IMR-90 (cell line): ENCODE results near the gene MBTPS2. TPM values are rescaled to one million over a fixed set of nuclear protein-coding genes. Genes with fewer than 3 reads are reported as not detected.

Experiments
- ATAC-seq: fragments of 200-7000 bp; cut with Tn5 transposase; 2 replicates; pipeline ENCODE4 v1.9.1; 2020; ENCODE audit warnings: low read depth, mild to moderate bottlenecking, moderate library complexity
- BruUV-seq: library from RNA; stranded (reverse); fragments of 400-500 nt; replicated peaks from 2 replicates; lab custom pipeline; 2021; lab: Mats Ljungman, UMichigan
- CTCF ChIA-PET: fragments of 300-600 bp; formaldehyde crosslinking; extraction: SDS; loops from one replicate; lab custom pipeline; 2021; ENCODE audit warnings: antibody characterized with exemption; lab: Yijun Ruan, JAX
- POLR2A ChIA-PET: fragments of 300-600 bp; sonication (Branson Sonifier 250); formaldehyde crosslinking; loops from one replicate; lab custom pipeline; 2022; ENCODE audit warnings: antibody characterized with exemption; ENCODE audit not compliant: unreplicated experiment; lab: Charles Lee
- DNase-seq: peaks from one replicate; pipeline ENCODE4 v3.0.0; 2013
- H2AFZ ChIP-seq: replicated peaks from 2 replicates; pipeline ENCODE3; 2013; ENCODE audit warnings: low read length, mild to moderate bottlenecking; ENCODE audit not compliant: poor library complexity
- H2AK5ac ChIP-seq: 2 replicates; pipeline ENCODE4 v1.6.1; 2013; ENCODE audit warnings: low read depth, low read length, inconsistent platforms
- H2AK9ac ChIP-seq: replicated peaks from 2 replicates; pipeline ENCODE3; 2013; ENCODE audit warnings: mild to moderate bottlenecking, low read depth, low read length, moderate library complexity; ENCODE audit not compliant: poor library complexity
- H2BK120ac ChIP-seq: 2 replicates; pipeline ENCODE4 v1.6.1; 2013; ENCODE audit warnings: low read depth, low read length, inconsistent platforms
- H2BK15ac ChIP-seq: 3 replicates; pipeline ENCODE4 v1.6.1; 2013; ENCODE audit warnings: low read depth, low read length, inconsistent platforms
- H2BK20ac ChIP-seq: 2 replicates; pipeline ENCODE4 v1.6.1; 2013; ENCODE audit warnings: low read depth, mild to moderate bottlenecking, inconsistent platforms, low read length, moderate library complexity
- H2BK5ac ChIP-seq: 2 replicates; pipeline ENCODE4 v1.6.1; 2013; ENCODE audit warnings: mild to moderate bottlenecking, low read depth, low read length, inconsistent platforms; ENCODE audit not compliant: poor library complexity, severe bottlenecking
- H3K14ac ChIP-seq: replicated peaks from 2 replicates; pipeline ENCODE4 v1.6.1; 2013; ENCODE audit warnings: low read depth, low read length, inconsistent platforms
- H3K18ac ChIP-seq: 2 replicates; pipeline ENCODE4 v1.6.1; 2013; ENCODE audit warnings: low read depth, low read length, control low read depth
- H3K23ac ChIP-seq: 2 replicates; pipeline ENCODE4 v1.6.1; 2013; ENCODE audit warnings: low read depth, low read length, inconsistent platforms
- H3K27ac ChIP-seq: 2 replicates; pipeline ENCODE4 v1.5.1; 2013; ENCODE audit warnings: mild to moderate bottlenecking, control low read depth, low read length; ENCODE audit not compliant: insufficient read depth
- H3K27me3 ChIP-seq: 2 replicates; pipeline ENCODE4 v1.6.1; 2013; ENCODE audit warnings: low read length; ENCODE audit not compliant: control insufficient read depth, insufficient read depth
- H3K36me3 ChIP-seq: 2 replicates; pipeline ENCODE4 v1.6.1; 2013; ENCODE audit warnings: low read length, mixed read lengths; ENCODE audit not compliant: control insufficient read depth, insufficient read depth
- H3K4ac ChIP-seq: 2 replicates; pipeline ENCODE4 v1.6.1; 2013; ENCODE audit warnings: low read depth, low read length, inconsistent platforms
- H3K4me1 ChIP-seq: 2 replicates; pipeline ENCODE4 v1.6.1; 2013; ENCODE audit warnings: low read length, mixed read lengths; ENCODE audit not compliant: control insufficient read depth, insufficient read depth
- H3K4me2 ChIP-seq: 2 replicates; pipeline ENCODE4 v1.6.1; 2013; ENCODE audit warnings: low read depth, mild to moderate bottlenecking, control low read depth, low read length, moderate library complexity
- H3K4me3 ChIP-seq: 2 replicates; pipeline ENCODE4 v1.5.1; 2013; ENCODE audit warnings: low read depth, mild to moderate bottlenecking, control low read depth, low read length, moderate library complexity; ENCODE audit not compliant: insufficient read depth
- H3K56ac ChIP-seq: 2 replicates; pipeline ENCODE4 v1.6.1; 2013; ENCODE audit warnings: low read length, inconsistent platforms; ENCODE audit not compliant: insufficient read depth; ENCODE audit errors: extremely low read depth
- H3K79me1 ChIP-seq, 2 experiments: 2 replicates each; pipeline ENCODE4 v1.6.1; 2013; ENCODE audit warnings: low read length in 2 of 2, inconsistent platforms in 1 of 2, low read depth in 1 of 2
- H3K9ac ChIP-seq: 2 replicates; pipeline ENCODE4 v1.6.1; 2013; ENCODE audit warnings: low read depth, low read length, control low read depth
- H3K9me1 ChIP-seq: 2 replicates; pipeline ENCODE4 v1.6.1; 2013; ENCODE audit warnings: low read length, inconsistent platforms; ENCODE audit not compliant: insufficient read depth
- H3K9me3 ChIP-seq: 2 replicates; pipeline ENCODE4 v1.6.1; 2013; ENCODE audit warnings: low read length; ENCODE audit not compliant: control insufficient read depth, insufficient read depth
- H4K20me1 ChIP-seq: 2 replicates; pipeline ENCODE4 v1.6.1; 2013; ENCODE audit warnings: low read length, inconsistent platforms; ENCODE audit not compliant: insufficient read depth
- H4K5ac ChIP-seq: 2 replicates; pipeline ENCODE4 v1.6.1; 2013; ENCODE audit warnings: mild to moderate bottlenecking, low read depth, low read length, control low read depth
- H4K8ac ChIP-seq, 2 experiments: 2 replicates each; pipeline ENCODE4 v1.6.1; 2013; ENCODE audit warnings: low read depth in 2 of 2, low read length in 2 of 2, control low read depth in 1 of 2, inconsistent platforms in 1 of 2
- H4K91ac ChIP-seq: 2 replicates; pipeline ENCODE4 v1.6.1; 2013; ENCODE audit warnings: low read depth, low read length, inconsistent platforms; ENCODE audit not compliant: insufficient read depth
- BHLHE40 ChIP-seq: fragments of 150-350 bp; IDR thresholded peaks from 2 replicates; pipeline ENCODE4 v1.6.1; 2016; ENCODE audit warnings: mild to moderate bottlenecking, low read depth, low read length
- CEBPB ChIP-seq: IDR thresholded peaks from 2 replicates; pipeline ENCODE4 v1.6.1; 2012; ENCODE audit warnings: low read depth, low read length, improper control_type of control experiment
- CHD1 ChIP-seq: IDR thresholded peaks from 2 replicates; pipeline ENCODE4 v1.6.1; 2012; ENCODE audit warnings: low read depth, low read length, improper control_type of control experiment
- CTCF ChIP-seq: conservative IDR thresholded peaks from 2 replicates; pipeline ENCODE4 v1.5.1; 2012; ENCODE audit warnings: mild to moderate bottlenecking, low read depth, low read length, improper control_type of control experiment
- FOS ChIP-seq: fragments of 150-350 bp; IDR thresholded peaks from 2 replicates; pipeline ENCODE4 v1.6.1; 2016; ENCODE audit warnings: low read depth, low read length
- MAFK ChIP-seq: IDR thresholded peaks from 2 replicates; pipeline ENCODE4 v1.6.1; 2012; ENCODE audit warnings: low read depth, low read length, improper control_type of control experiment
- MAZ ChIP-seq: IDR thresholded peaks from 2 replicates; pipeline ENCODE4 v1.6.1; 2012; ENCODE audit warnings: low read depth, mild to moderate bottlenecking, low read length, improper control_type of control experiment, moderate library complexity, borderline replicate concordance
- MXI1 ChIP-seq: IDR thresholded peaks from 2 replicates; pipeline ENCODE4 v1.6.1; 2012; ENCODE audit warnings: low read depth, mild to moderate bottlenecking, low read length, moderate library complexity, borderline replicate concordance
- NFE2L2 ChIP-seq: fragments of 150-350 bp; IDR thresholded peaks from 2 replicates; pipeline ENCODE4 v1.6.1; 2016; ENCODE audit warnings: low read depth, mild to moderate bottlenecking, low read length
- POLR2A ChIP-seq: IDR thresholded peaks from 2 replicates; pipeline ENCODE4 v1.6.1; 2012; ENCODE audit warnings: mild to moderate bottlenecking, low read depth, low read length
- RCOR1 ChIP-seq: IDR thresholded peaks from 2 replicates; pipeline ENCODE4 v1.6.1; 2012; ENCODE audit warnings: mild to moderate bottlenecking, low read length, improper control_type of control experiment; ENCODE audit not compliant: insufficient replicate concordance
- SMC3 ChIP-seq: fragments of 150-350 bp; IDR thresholded peaks from 2 replicates; pipeline ENCODE4 v1.6.1; 2016; ENCODE audit warnings: low read depth, mild to moderate bottlenecking, antibody characterized with exemption, low read length, moderate library complexity
- USF2 ChIP-seq: fragments of 150-350 bp; IDR thresholded peaks from 2 replicates; pipeline ENCODE4 v1.6.1; 2017; ENCODE audit warnings: mild to moderate bottlenecking, antibody characterized with exemption, low read length, low read depth
- WGBS, 2 experiments: methylation state at CpG; one replicate each; pipeline versions ENCODE4 v1.1.5 to v1.1.7; 2013; ENCODE audit warnings: missing lambda C conversion rate in 2 of 2; ENCODE audit not compliant: insufficient read length in 1 of 2; ENCODE audit errors: extremely low coverage in 2 of 2; 5-methylcytosine and 5-hydroxymethylcytosine counted together
- dilution Hi-C: fragments of 300-500 bp; cut with HindIII; formaldehyde crosslinking; loops from one replicate; pipeline ENCODE4 v1.14.3; 2018; ENCODE audit warnings: low sequenced_read_pairs; ENCODE audit not compliant: unreplicated experiment
- in situ Hi-C: fragments of 300-500 bp; cut with MboI; formaldehyde crosslinking; loops from 3 replicates; pipeline ENCODE4 v1.14.3; 2019; ENCODE audit warnings: low sequenced_read_pairs, inconsistent platforms, mixed read lengths
- intact Hi-C: fragments of 100-400 bp; cut with micrococcal nuclease; formaldehyde crosslinking; loops from 2 replicates; pipeline ENCODE4 v1.10.0; 2022
- polyA plus RNA-seq, 3 experiments: library from polyadenylated mRNA; depleted of rRNA; stranded (reverse); fragments of >200 nt; gene quantifications; 2 replicates each; pipeline ENCODE4 v1.2.3, GENCODE V29; 2012; ENCODE audit warnings: low replicate concordance in 1 of 3
- total RNA-seq: library from RNA; depleted of rRNA; stranded (reverse); fragments of >200 nt; gene quantifications from 2 replicates; pipeline ENCODE4 v1.2.3, GENCODE V29; 2012

MBTPS2 gene
- total and polyA plus RNA-seq, 2 of the 4 experiments (the other 2 are of a cell fraction) = 4.7 to 12.4 TPM

GRCh38 chrX:21798677-21799219, 40.7 kb upstream of the MBTPS2 start:
- no peak overlapping the region for H2AK5ac ChIP-seq
- POLR2A ChIA-PET = no interaction called here
- no peak overlapping the region for H2AK9ac ChIP-seq
- H4K5ac ChIP-seq = no peak overlapping the region
- peak; percentile 28 for DNase-seq
- no peak overlapping the region for H4K8ac ChIP-seq
- in situ Hi-C loops = no loop called here
- H3K9me3 ChIP-seq = no peaks in the 10 kb centered on the region
- CTCF ChIA-PET = no interaction called here
- intact Hi-C loops = no loop called here
- H3K18ac ChIP-seq = no peak overlapping the region
- peaks cover 2% of the 10 kb centered on the region; the same call in 1 of the 2 replicates for H3K27me3 ChIP-seq
- no peak overlapping the region for H2AFZ ChIP-seq
- H3K36me3 ChIP-seq = no peaks in the 10 kb centered on the region
- no peak overlapping the region for H3K4ac ChIP-seq
- no peak overlapping the region for H3K14ac ChIP-seq
- no peak overlapping the region for H2BK15ac ChIP-seq
- H3K56ac ChIP-seq = no peak overlapping the region
- H3K9ac ChIP-seq = no peak overlapping the region
- no peak overlapping the region for H3K4me3 ChIP-seq
- no peaks in the 10 kb centered on the region for H3K9me1 ChIP-seq
- BruUV-seq = no TSS peak
- H2BK120ac ChIP-seq = no peak overlapping the region
- 58% methylated on average over 2 of the region's 6 CpGs; no CpG with 5 or more reads in 1 of the 2 experiments for WGBS, 2 experiments
- dilution Hi-C loops = no loop called here
- no peak overlapping the region for H2BK5ac ChIP-seq
- no peak for ATAC-seq
- no peaks in the 10 kb centered on the region for H3K4me1 ChIP-seq
- no peak overlapping the region for H2BK20ac ChIP-seq
- no peak overlapping the region for H3K23ac ChIP-seq
- no peaks in the 10 kb centered on the region for H3K79me1 ChIP-seq
- TF ChIP-seq CHD1 (no peak), MAFK (no peak), POLR2A (no peak), RCOR1 (no peak), CTCF (no peak), MXI1 (no peak), CEBPB (no peak), USF2 (no peak), BHLHE40 (no peak), SMC3 (no peak), MAZ (no peak), FOS (no peak), NFE2L2 (no peak)
- H4K91ac ChIP-seq = no peak overlapping the region
- no peak overlapping the region for H3K27ac ChIP-seq
- no peaks in the 10 kb centered on the region for H4K20me1 ChIP-seq
- no peak overlapping the region for H3K4me2 ChIP-seq
